Measurements from ENCODE around the gene MKRN2. TPM values are rescaled to one million over a fixed set of nuclear protein-coding genes. Genes with fewer than 3 reads are reported as not detected.
A peak's percentile ranks its signal among the peaks of the same experiment; 100 is the strongest.

Gene MKRN2
- total RNA-seq, 1 donor from 2014 or later, result 22.3 TPM

- CTCF ChIA-PET, result no interaction called here
- peaks cover 65% of the 10 kb centered on the region for H3K4me1 Mint-ChIP-seq
- DNase-seq (no peak), ATAC-seq (ENCODE audit: low read depth) (no peak)
- peaks cover 6% of the 10 kb centered on the region for H3K27me3 Mint-ChIP-seq
- peaks cover 6% of the 10 kb centered on the region for H3K36me3 Mint-ChIP-seq (ENCODE audit: low read depth)
- intact Hi-C loops (cut with micrococcal nuclease), result loop anchor here (5.0 kb wide), 3 partner anchors 164 to 1874 kb away; partner anchors contain the start of gene RPL32
- POLR2A ChIA-PET, result interaction anchor here (1.2 kb wide), 1 partner anchor 10 kb away, joined by 3 read pairs; no protein-coding TSS in a partner anchor
- H3K27ac Mint-ChIP-seq, result no peak overlapping the region
- H3K4me3 Mint-ChIP-seq, result no peak overlapping the region
- TF ChIP-seq CTCF (IDR thresholded peaks at IDR 0.05), result no peak
- no peaks in the 10 kb centered on the region for H3K9me3 Mint-ChIP-seq
Observed at GRCh38 chr3:12558706-12559105, 1.8 kb downstream of the MKRN2 start.

GRCh38 chr3:12559520-12559919, 2.6 kb downstream of the MKRN2 start:
- no peak for DNase-seq
- H3K36me3 Mint-ChIP-seq (ENCODE audit: low read depth), result peaks cover 9% of the 10 kb centered on the region
- no peak overlapping the region for H3K27ac Mint-ChIP-seq
- peak overlapping the region; percentile 35 for H3K4me3 Mint-ChIP-seq
- POLR2A ChIA-PET, result interaction anchor here (0.7 kb wide), 1 partner anchor 104 kb away, joined by 3 read pairs; no protein-coding TSS in a partner anchor
- peaks cover 2% of the 10 kb centered on the region for H3K9me3 Mint-ChIP-seq
- CTCF ChIA-PET, result no interaction called here
- ATAC-seq (ENCODE audit: low read depth), result no peak
- intact Hi-C loops (cut with micrococcal nuclease), result loop anchor here (5.0 kb wide), 3 partner anchors 163 to 1873 kb away; partner anchors contain the start of gene RPL32
- peaks cover 3% of the 10 kb centered on the region for H3K27me3 Mint-ChIP-seq
- peaks cover 61% of the 10 kb centered on the region for H3K4me1 Mint-ChIP-seq
- no peak for TF ChIP-seq CTCF (IDR thresholded peaks at IDR 0.05)

- H3K4me3 Mint-ChIP-seq, result no peak overlapping the region
- H3K4me1 Mint-ChIP-seq, result peaks cover 65% of the 10 kb centered on the region
- no peak for ATAC-seq (ENCODE audit: low read depth)
- TF ChIP-seq CTCF (IDR thresholded peaks at IDR 0.05), result no peak
- H3K36me3 Mint-ChIP-seq (ENCODE audit: low read depth), result peaks cover 16% of the 10 kb centered on the region
- CTCF ChIA-PET, result no interaction called here
- H3K27me3 Mint-ChIP-seq, result no peaks in the 10 kb centered on the region
- intact Hi-C loops (cut with micrococcal nuclease), result no loop called here
- H3K27ac Mint-ChIP-seq, result peak overlapping the region; percentile 26
- peaks cover 8% of the 10 kb centered on the region for H3K9me3 Mint-ChIP-seq
- DNase-seq, result no peak
- POLR2A ChIA-PET, result interaction anchor here (0.7 to 1.0 kb wide), 3 partner anchors 16 to 104 kb away, joined by 3 to 4 read pairs (median 3); partner anchors contain the start of gene RAF1
Observed at GRCh38 chr3:12560505-12561190, 3.8 kb downstream of the MKRN2 start.

- H3K4me1 Mint-ChIP-seq, result peaks cover 61% of the 10 kb centered on the region
- H3K9me3 Mint-ChIP-seq, result peaks cover 12% of the 10 kb centered on the region
- no peak for ATAC-seq (ENCODE audit: low read depth)
- no peaks in the 10 kb centered on the region for H3K27me3 Mint-ChIP-seq
- H3K36me3 Mint-ChIP-seq (ENCODE audit: low read depth), result peaks cover 20% of the 10 kb centered on the region
- H3K4me3 Mint-ChIP-seq, result no peak overlapping the region
- peak overlapping the region; percentile 26 for H3K27ac Mint-ChIP-seq
- CTCF ChIA-PET, result no interaction called here
- intact Hi-C loops (cut with micrococcal nuclease), result no loop called here
- POLR2A ChIA-PET, result no interaction called here
- no peak for TF ChIP-seq CTCF (IDR thresholded peaks at IDR 0.05)
- DNase-seq, result no peak
Observed at GRCh38 chr3:12561397-12561796, 4.5 kb downstream of the MKRN2 start.

GRCh38 chr3:12562451-12562850, 5.6 kb downstream of the MKRN2 start:
- Mint-ChIP-seq H3K36me3 (ENCODE audit: low read depth) (peaks cover 23% of the 10 kb centered on the region), H3K27me3 (no peaks in the 10 kb centered on the region), H3K9me3 (peaks cover 16% of the 10 kb centered on the region), H3K4me3 (no peak overlapping the region), H3K27ac (no peak overlapping the region), H3K4me1 (peaks cover 58% of the 10 kb centered on the region)
- no peak for TF ChIP-seq CTCF (IDR thresholded peaks at IDR 0.05)
- POLR2A ChIA-PET, result no interaction called here
- no peak for ATAC-seq (ENCODE audit: low read depth)
- DNase-seq, result no peak
- intact Hi-C loops (cut with micrococcal nuclease), result no loop called here
- CTCF ChIA-PET, result no interaction called here
